Measurements from ENCODE around the gene DDIT4.
A peak's percentile ranks its signal among the peaks of the same experiment; 100 is the strongest.
"Not testable (repeated sequence)": the region's sequence is repeated elsewhere in the genome, so short reads cannot be mapped to it uniquely, and the experiment has no call there.

Gene DDIT4

GRCh38 chr10:72267819-72268399, 5.8 kb upstream of the DDIT4 start:
- no peak for DNase-seq

GRCh38 chr10:72268475-72269200, 5.1 kb upstream of the DDIT4 start:
- not testable (repeated sequence) for DNase-seq

GRCh38 chr10:72270607-72271281, 3.0 kb upstream of the DDIT4 start:
- DNase-seq, result no peak

- peak; percentile 52 for DNase-seq
Observed at GRCh38 chr10:72272689-72273409, 875 bp upstream of the DDIT4 start.

- DNase-seq, result peak; percentile 25
Observed at GRCh38 chr10:72274213-72274729, 547 bp downstream of the DDIT4 start.

GRCh38 chr10:72274730-72275350, 1.1 kb downstream of the DDIT4 start:
- DNase-seq, result peak; percentile 76

GRCh38 chr10:72275351-72276012, 1.8 kb downstream of the DDIT4 start:
- DNase-seq, result peak; percentile 48

GRCh38 chr10:72276013-72276387, 2.3 kb downstream of the DDIT4 start:
- peak; percentile 60 for DNase-seq

- peak; percentile 24 for DNase-seq
Observed at GRCh38 chr10:72276421-72277339, 3.0 kb downstream of the DDIT4 start.

- DNase-seq, result no peak
Observed at GRCh38 chr10:72277340-72277995, 3.7 kb downstream of the DDIT4 start.

- DNase-seq, result no peak
Observed at GRCh38 chr10:72277996-72278667, 4.4 kb downstream of the DDIT4 start.

GRCh38 chr10:72278668-72279393, 5.1 kb downstream of the DDIT4 start:
- DNase-seq, result no peak

GRCh38 chr10:72279587-72279986, 5.9 kb downstream of the DDIT4 start:
- not testable (repeated sequence) for DNase-seq

GRCh38 chr10:72283131-72283530, 9.4 kb downstream of the DDIT4 start:
- DNase-seq, result no peak

GRCh38 chr10:72285972-72286521, 12.3 kb downstream of the DDIT4 start:
- no peak for DNase-seq

- DNase-seq, result peak; percentile 56
Observed at GRCh38 chr10:72291019-72291532, 17.4 kb downstream of the DDIT4 start.

- DNase-seq, result peak; percentile 82
Observed at GRCh38 chr10:72292223-72292691, 18.5 kb downstream of the DDIT4 start.

- DNase-seq, result no peak
Observed at GRCh38 chr10:72295330-72295910, 21.7 kb downstream of the DDIT4 start.

Measured in stimulated activated CD4-positive, alpha-beta T cell treated with anti-CD3 and anti-CD28 coated beads, Interleukin-1b, Interleukin-23, amount 100 ng/mL, for 48 hours (primary cell).